Measurements from ENCODE around the gene UQCR11. TPM values are rescaled to one million over a fixed set of nuclear protein-coding genes. Genes with fewer than 3 reads are reported as not detected.

The UQCR11 gene
- total RNA-seq, 1 donor from 2014 or later = 61.0 TPM

GRCh38 chr19:1627194-1627593 is 21.9 kb upstream of the UQCR11 start:
- TF ChIP-seq, protein P1, sequence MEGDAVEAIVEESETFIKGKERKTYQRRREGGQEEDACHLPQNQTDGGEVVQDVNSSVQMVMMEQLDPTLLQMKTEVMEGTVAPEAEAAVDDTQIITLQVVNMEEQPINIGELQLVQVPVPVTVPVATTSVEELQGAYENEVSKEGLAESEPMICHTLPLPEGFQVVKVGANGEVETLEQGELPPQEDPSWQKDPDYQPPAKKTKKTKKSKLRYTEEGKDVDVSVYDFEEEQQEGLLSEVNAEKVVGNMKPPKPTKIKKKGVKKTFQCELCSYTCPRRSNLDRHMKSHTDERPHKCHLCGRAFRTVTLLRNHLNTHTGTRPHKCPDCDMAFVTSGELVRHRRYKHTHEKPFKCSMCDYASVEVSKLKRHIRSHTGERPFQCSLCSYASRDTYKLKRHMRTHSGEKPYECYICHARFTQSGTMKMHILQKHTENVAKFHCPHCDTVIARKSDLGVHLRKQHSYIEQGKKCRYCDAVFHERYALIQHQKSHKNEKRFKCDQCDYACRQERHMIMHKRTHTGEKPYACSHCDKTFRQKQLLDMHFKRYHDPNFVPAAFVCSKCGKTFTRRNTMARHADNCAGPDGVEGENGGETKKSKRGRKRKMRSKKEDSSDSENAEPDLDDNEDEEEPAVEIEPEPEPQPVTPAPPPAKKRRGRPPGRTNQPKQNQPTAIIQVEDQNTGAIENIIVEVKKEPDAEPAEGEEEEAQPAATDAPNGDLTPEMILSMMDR (IDR thresholded peaks at IDR 0.05) = no peak
- intact Hi-C loops (cut with DNase I) = no loop called here

DNA sequence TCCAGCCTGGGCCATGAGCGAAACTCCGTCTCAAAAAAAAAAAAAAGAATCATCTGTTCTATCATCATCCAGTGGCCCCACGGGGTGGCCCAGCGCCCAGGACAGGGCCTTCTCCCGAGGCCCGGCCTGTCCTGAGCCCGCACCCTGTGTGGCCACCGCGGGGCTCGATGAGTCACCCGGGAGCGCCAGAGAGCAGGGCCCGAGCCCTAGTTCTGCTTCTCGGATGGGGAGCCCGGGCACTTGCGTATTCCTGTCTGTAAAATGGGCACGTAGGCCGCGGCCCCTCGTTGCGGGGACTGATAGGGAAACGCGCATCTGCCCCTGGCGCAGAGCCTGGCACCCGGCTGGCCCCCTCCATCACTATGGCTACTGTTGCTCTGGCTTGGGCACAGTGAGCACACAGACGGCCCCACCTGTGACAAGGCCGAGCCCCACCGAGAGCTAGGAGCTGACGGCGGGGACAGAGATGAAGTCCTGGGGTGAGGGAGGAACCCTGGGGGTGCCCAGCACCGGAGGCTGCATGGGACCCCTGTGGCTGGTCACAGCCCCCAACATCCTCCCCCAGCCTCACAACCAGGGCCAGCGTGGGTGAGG is 21.3 kb upstream of the UQCR11 start:
- intact Hi-C loops (cut with DNase I) = no loop called here
- Histone ChIP-seq H3K27me3 (no peaks in the 10 kb centered on the region), H3K36me3 (peaks cover 29 to 34% of the 10 kb centered on the region in 2 donors), H3K9me3 (no peaks in the 10 kb centered on the region), H3K4me3 (no peak overlapping the region), H3K27ac (no peak overlapping the region), H3K4me1 (no peaks in the 10 kb centered on the region)
- DNase-seq (ENCODE audit: low spot score in 2 of 2) = no peak
- TF ChIP-seq, protein P1 (IDR thresholded peaks at IDR 0.05) = no peak

More at GRCh38 chr19:1627194-1627593, 21.9 kb upstream of the UQCR11 start:
- Histone ChIP-seq H3K27me3 (no peaks in the 10 kb centered on the region), H3K36me3 (peaks cover 29 to 34% of the 10 kb centered on the region in 2 donors), H3K4me1 (no peaks in the 10 kb centered on the region), H3K4me3 (no peak overlapping the region), H3K27ac (no peak overlapping the region), H3K9me3 (no peaks in the 10 kb centered on the region)
- DNase-seq (ENCODE audit: low spot score in 2 of 2) = no peak

DNA sequence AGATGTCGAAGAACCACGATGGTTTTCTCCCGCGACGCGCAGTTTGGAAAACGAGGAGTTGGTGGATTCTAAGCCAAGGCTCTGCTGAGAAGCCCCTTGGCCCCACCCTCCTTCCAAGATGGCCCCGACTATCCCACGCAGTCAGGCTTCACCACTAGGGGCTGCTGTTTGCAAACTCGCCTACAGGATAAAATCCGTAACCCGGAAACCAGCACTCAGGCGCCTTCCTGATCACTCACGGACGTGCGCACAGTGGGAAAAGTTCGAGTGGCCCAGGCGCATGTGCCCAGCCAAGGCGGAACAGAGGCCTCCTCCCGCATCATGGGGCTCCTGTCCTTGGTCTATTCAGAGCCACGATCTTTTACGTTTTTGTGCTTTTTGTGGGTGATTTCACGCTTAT is 19.2 kb upstream of the UQCR11 start:
- Histone ChIP-seq H3K4me1 (no peaks in the 10 kb centered on the region), H3K4me3 (no peak overlapping the region), H3K27ac (no peak overlapping the region), H3K9me3 (no peaks in the 10 kb centered on the region), H3K36me3 (peaks cover 25 to 52% of the 10 kb centered on the region in 2 donors), H3K27me3 (no peaks in the 10 kb centered on the region)
- DNase-seq (ENCODE audit: low spot score in 2 of 2) = no peak
- TF ChIP-seq, protein P1 (IDR thresholded peaks at IDR 0.05) = peak; percentile 30 to 53 (median 33)
- intact Hi-C loops (cut with DNase I) = no loop called here

- H3K36me3 ChIP-seq = peaks cover 32 to 62% of the 10 kb centered on the region in 2 donors
- H3K4me3 ChIP-seq = no peak overlapping the region
- H3K9me3 ChIP-seq = no peaks in the 10 kb centered on the region
- DNase-seq (ENCODE audit: low spot score in 2 of 2) = no peak
- no peaks in the 10 kb centered on the region for H3K27me3 ChIP-seq
- H3K4me1 ChIP-seq = no peaks in the 10 kb centered on the region
- intact Hi-C loops (cut with DNase I) = no loop called here
- H3K27ac ChIP-seq = no peak overlapping the region
- TF ChIP-seq, protein P1 (IDR thresholded peaks at IDR 0.05) = no peak
Observed at GRCh38 chr19:1622541-1622940, 17.3 kb upstream of the UQCR11 start.

- TF ChIP-seq, protein P1 (IDR thresholded peaks at IDR 0.05) = no peak
- peaks cover 32 to 60% of the 10 kb centered on the region in 2 donors for H3K36me3 ChIP-seq
- H3K4me1 ChIP-seq = no peaks in the 10 kb centered on the region
- H3K9me3 ChIP-seq = no peaks in the 10 kb centered on the region
- no peaks in the 10 kb centered on the region for H3K27me3 ChIP-seq
- intact Hi-C loops (cut with DNase I) = no loop called here
- no peak for DNase-seq (ENCODE audit: low spot score in 2 of 2)
- no peak overlapping the region for H3K4me3 ChIP-seq
- H3K27ac ChIP-seq = no peak overlapping the region
Observed at GRCh38 chr19:1622007-1622406, 16.7 kb upstream of the UQCR11 start.

- DNase-seq (ENCODE audit: low spot score in 2 of 2) = no peak
- Histone ChIP-seq H3K36me3 (peaks cover 32 to 61% of the 10 kb centered on the region in 2 donors), H3K9me3 (no peaks in the 10 kb centered on the region), H3K27me3 (no peaks in the 10 kb centered on the region), H3K4me3 (no peak overlapping the region), H3K4me1 (no peaks in the 10 kb centered on the region), H3K27ac (no peak overlapping the region)
- TF ChIP-seq, protein P1 (IDR thresholded peaks at IDR 0.05) = no peak
- intact Hi-C loops (cut with DNase I) = no loop called here
Observed at GRCh38 chr19:1621574-1621973, 16.3 kb upstream of the UQCR11 start.

All from ascending aorta (tissue), 2 donors.